HAP-1 (cell line): Measurements from ENCODE around the gene SLC2A9.

Experiments
- DNase-seq, 2 experiments: peaks; one replicate each; pipeline ENCODE4 v3.0.0-alpha.2; 2016 to 2020; ENCODE audit warnings: low spot score in 2 of 2
- H3K27me3 ChIP-seq: fragments of 250-450 bp; sonication (Bioruptor Pico); 2 replicates; pipeline ENCODE4 v1.5.1; 2020; ENCODE audit warnings: low read depth, mild to moderate bottlenecking, moderate library complexity
- H3K36me3 ChIP-seq: fragments of 250-450 bp; sonication (Bioruptor Pico); replicated peaks from 2 replicates; pipeline ENCODE4 v1.5.1; 2020; ENCODE audit warnings: mild to moderate bottlenecking
- H3K4me1 ChIP-seq: fragments of 250-450 bp; sonication (Bioruptor Pico); 2 replicates; pipeline ENCODE4 v1.5.1; 2020; ENCODE audit warnings: mild to moderate bottlenecking
- H3K4me3 ChIP-seq: fragments of 250-450 bp; sonication (Bioruptor Pico); 2 replicates; pipeline ENCODE4 v1.5.1; 2020; ENCODE audit warnings: mild to moderate bottlenecking, moderate library complexity
- H3K9me3 ChIP-seq: fragments of 250-450 bp; sonication (Bioruptor Pico); 2 replicates; pipeline ENCODE4 v1.5.1; 2020; ENCODE audit warnings: mild to moderate bottlenecking, moderate library complexity
- in situ Hi-C: fragments of 300-500 bp; cut with MboI; formaldehyde crosslinking; loops from 3 replicates; pipeline ENCODE4 v1.14.3; 2020; ENCODE audit warnings: low sequenced_read_pairs, inconsistent platforms, mixed read lengths

The SLC2A9 gene

GRCh38 chr4:10053635-10054453 is 32.5 kb upstream of the SLC2A9 start:
- no peaks in the 10 kb centered on the region for H3K36me3 ChIP-seq
- DNase-seq, result no peak
- in situ Hi-C loops, result no loop called here
- no peaks in the 10 kb centered on the region for H3K9me3 ChIP-seq
- H3K27me3 ChIP-seq, result no peaks in the 10 kb centered on the region; the same call in 1 of the 2 replicates
- H3K4me3 ChIP-seq, result no peak overlapping the region
- no peaks in the 10 kb centered on the region for H3K4me1 ChIP-seq

- no peak for DNase-seq
- Histone ChIP-seq H3K4me1 (no peaks in the 10 kb centered on the region), H3K9me3 (no peaks in the 10 kb centered on the region), H3K27me3 (no peaks in the 10 kb centered on the region; the same call in 1 of the 2 replicates), H3K36me3 (no peaks in the 10 kb centered on the region), H3K4me3 (no peak overlapping the region)
- in situ Hi-C loops, result no loop called here
Observed at GRCh38 chr4:10051517-10052135, 30.3 kb upstream of the SLC2A9 start.

GRCh38 chr4:10050721-10051120 is 29.4 kb upstream of the SLC2A9 start:
- Histone ChIP-seq H3K27me3 (no peaks in the 10 kb centered on the region; the same call in 1 of the 2 replicates), H3K4me3 (no peak overlapping the region), H3K9me3 (no peaks in the 10 kb centered on the region), H3K36me3 (no peaks in the 10 kb centered on the region), H3K4me1 (no peaks in the 10 kb centered on the region)
- DNase-seq, result no peak
- in situ Hi-C loops, result no loop called here

DNA sequence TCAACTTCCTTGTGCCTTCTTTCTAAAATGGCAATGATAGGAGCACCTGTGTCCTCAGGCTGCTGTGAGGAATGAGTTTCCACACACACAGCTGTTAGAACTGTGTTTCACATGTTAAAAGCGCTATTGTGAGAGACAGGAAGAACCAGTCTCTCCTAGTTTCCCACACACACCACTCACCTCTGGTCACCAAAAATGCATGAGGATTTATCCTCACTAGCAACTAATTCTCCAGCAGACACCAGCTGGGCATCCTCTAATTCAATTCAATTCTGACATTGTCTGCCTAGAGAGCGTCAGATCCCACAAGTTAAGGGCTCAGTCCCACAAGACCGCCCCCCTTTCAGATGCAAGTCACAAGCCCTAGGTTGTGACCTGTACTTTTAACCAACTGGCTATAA is 29.0 kb upstream of the SLC2A9 start:
- in situ Hi-C loops, result no loop called here
- DNase-seq, result no peak
- Histone ChIP-seq H3K4me1 (no peaks in the 10 kb centered on the region), H3K27me3 (no peaks in the 10 kb centered on the region; the same call in 1 of the 2 replicates), H3K36me3 (no peaks in the 10 kb centered on the region), H3K4me3 (no peak overlapping the region), H3K9me3 (no peaks in the 10 kb centered on the region)

DNA sequence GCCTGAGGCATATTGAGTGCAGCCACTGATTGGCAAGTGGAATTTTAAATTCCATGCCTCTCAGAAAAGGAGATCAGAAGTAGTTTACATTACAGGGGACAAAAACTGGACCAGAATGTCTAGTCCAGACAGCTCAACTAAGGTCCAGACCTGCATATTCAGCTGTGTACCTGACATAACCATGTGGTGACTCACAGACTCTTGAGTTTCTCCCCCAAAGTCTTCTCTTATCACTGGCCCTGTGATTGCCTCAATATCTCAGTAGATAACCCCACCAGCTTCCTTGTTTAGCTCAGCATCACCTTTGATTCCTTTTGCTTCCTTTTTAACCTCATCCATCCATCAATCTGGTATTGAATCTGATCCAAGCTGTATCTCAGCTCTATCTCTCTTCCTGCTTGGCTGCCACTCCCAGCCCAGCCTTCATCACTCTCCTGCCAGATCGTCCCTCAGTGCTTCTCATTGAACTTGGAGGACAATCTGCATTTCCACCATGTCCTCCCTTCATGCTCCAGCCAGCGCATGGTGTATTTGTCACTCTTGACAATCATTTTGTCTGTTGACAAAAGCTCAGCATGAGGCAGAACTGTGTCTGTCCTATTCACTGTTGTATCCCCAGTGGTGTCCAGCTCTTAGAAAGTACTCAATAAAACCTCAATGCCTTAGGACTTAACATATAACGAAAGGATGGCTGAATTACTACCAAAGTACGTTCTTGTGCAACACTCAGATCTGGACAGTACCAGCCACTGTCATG is 27.8 kb upstream of the SLC2A9 start:
- in situ Hi-C loops, result no loop called here
- Histone ChIP-seq H3K4me1 (no peaks in the 10 kb centered on the region), H3K36me3 (no peaks in the 10 kb centered on the region), H3K4me3 (no peak overlapping the region), H3K9me3 (no peaks in the 10 kb centered on the region), H3K27me3 (no peaks in the 10 kb centered on the region; the same call in 1 of the 2 replicates)
- DNase-seq, result peak in 1 of 2 experiments; percentile 1

- no peak overlapping the region for H3K4me3 ChIP-seq
- in situ Hi-C loops, result no loop called here
- H3K27me3 ChIP-seq, result no peaks in the 10 kb centered on the region; the same call in 1 of the 2 replicates
- H3K36me3 ChIP-seq, result no peaks in the 10 kb centered on the region
- H3K9me3 ChIP-seq, result no peaks in the 10 kb centered on the region
- no peaks in the 10 kb centered on the region for H3K4me1 ChIP-seq
- peak in 1 of 2 experiments; percentile 1 for DNase-seq
Observed at GRCh38 chr4:10047967-10048366, 26.7 kb upstream of the SLC2A9 start.

GRCh38 chr4:10046471-10046870 is 25.2 kb upstream of the SLC2A9 start:
- DNase-seq, result no peak
- in situ Hi-C loops, result no loop called here
- Histone ChIP-seq H3K4me1 (no peaks in the 10 kb centered on the region), H3K9me3 (no peaks in the 10 kb centered on the region), H3K27me3 (no peaks in the 10 kb centered on the region; the same call in 1 of the 2 replicates), H3K36me3 (no peaks in the 10 kb centered on the region), H3K4me3 (no peak overlapping the region)

DNA sequence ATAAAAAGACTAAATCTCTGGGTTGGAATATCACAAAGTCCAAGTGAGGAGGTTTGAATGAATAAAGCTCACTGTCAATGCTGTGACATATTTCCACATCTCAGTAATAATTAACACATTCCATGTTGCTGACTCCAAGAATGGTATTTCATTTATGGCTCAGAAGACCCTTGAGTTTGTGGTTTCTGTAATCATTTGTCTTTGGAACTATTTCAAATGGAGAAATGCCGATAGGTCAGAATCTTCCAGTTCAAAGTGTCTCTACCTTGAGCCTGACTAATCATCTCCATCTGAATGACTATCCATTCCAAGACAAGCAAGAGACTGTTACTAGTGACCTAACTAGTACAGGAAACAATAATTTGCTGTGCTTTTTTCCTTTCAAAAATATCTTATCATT is 24.2 kb upstream of the SLC2A9 start:
- in situ Hi-C loops, result no loop called here
- Histone ChIP-seq H3K9me3 (no peaks in the 10 kb centered on the region), H3K4me3 (no peak overlapping the region), H3K4me1 (no peaks in the 10 kb centered on the region), H3K27me3 (no peaks in the 10 kb centered on the region; the same call in 1 of the 2 replicates), H3K36me3 (no peaks in the 10 kb centered on the region)
- DNase-seq, result peak in 1 of 2 experiments; percentile 0

DNA sequence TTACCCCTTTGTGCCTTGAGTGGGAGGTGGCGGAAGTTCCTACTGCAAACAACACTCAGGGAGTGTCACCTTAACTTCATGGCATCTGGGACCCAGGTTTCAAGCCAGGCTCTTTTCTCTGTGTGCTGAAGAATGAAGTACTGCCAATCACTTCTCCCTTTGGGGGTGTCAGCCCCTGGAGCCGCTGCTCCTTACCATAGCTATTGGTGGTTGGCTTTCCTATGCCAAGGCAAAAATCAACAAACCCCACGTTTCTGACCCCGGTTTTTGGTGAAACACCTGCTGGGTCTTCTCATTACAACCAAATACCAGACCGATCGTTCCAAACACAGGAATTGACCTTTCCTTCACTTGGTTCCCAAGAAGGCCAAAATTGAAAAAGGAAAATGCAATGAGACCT is 19.7 kb upstream of the SLC2A9 start:
- H3K36me3 ChIP-seq, result no peaks in the 10 kb centered on the region
- H3K27me3 ChIP-seq, result no peaks in the 10 kb centered on the region
- in situ Hi-C loops, result no loop called here

DNA sequence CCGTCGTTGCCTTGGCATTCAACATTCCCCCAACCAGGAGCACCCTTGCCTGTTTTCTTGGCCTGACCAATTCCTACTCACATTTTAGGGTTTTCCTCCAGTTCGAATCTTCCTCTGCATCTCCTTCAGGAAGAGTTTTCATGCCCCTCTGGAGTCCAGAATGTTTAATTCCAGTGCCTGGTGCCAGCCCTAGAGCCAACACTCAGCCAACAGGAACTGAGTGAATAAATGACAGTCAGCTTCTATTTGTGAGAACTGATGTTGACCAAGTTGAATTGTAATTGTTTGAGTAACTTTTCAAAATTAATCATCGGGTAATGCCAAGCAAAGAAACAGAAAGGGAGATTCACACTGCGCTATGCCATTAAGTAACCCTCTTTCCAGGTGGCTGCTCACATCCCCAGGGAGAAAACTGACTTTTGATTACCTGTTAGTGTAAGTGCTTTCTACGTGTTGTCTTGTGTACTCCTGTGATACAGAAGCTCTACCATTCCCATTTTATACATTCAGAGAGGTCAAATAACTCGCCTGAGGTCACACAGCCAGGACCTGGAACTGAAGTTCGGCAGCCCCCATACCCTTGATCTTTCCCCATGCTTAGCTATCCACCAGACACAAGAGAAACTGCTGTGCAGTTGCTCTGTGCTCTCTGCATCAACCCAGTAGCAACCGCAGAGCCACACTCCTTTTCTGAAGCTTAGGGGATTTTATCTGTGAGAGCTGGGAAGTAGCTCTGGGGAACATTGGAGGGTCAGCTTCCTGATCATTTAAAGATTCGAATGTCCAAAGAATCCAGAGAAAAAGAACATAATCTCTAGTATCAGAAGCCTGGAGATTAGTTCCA is 19.0 kb upstream of the SLC2A9 start:
- Histone ChIP-seq H3K4me1 (no peaks in the 10 kb centered on the region), H3K27me3 (no peaks in the 10 kb centered on the region), H3K9me3 (no peaks in the 10 kb centered on the region), H3K36me3 (no peaks in the 10 kb centered on the region), H3K4me3 (no peak overlapping the region)
- in situ Hi-C loops, result no loop called here
- no peak for DNase-seq

More for the DNA sequence above, 19.7 kb upstream of the SLC2A9 start:
- Histone ChIP-seq H3K4me3 (no peak overlapping the region), H3K9me3 (no peaks in the 10 kb centered on the region), H3K4me1 (no peaks in the 10 kb centered on the region)
- DNase-seq, result no peak

- Histone ChIP-seq H3K27me3 (no peaks in the 10 kb centered on the region), H3K4me1 (no peaks in the 10 kb centered on the region), H3K4me3 (no peak overlapping the region), H3K36me3 (no peaks in the 10 kb centered on the region), H3K9me3 (no peaks in the 10 kb centered on the region)
- in situ Hi-C loops, result no loop called here
- DNase-seq, result no peak
Observed at GRCh38 chr4:10036807-10037342, 15.6 kb upstream of the SLC2A9 start.

DNA sequence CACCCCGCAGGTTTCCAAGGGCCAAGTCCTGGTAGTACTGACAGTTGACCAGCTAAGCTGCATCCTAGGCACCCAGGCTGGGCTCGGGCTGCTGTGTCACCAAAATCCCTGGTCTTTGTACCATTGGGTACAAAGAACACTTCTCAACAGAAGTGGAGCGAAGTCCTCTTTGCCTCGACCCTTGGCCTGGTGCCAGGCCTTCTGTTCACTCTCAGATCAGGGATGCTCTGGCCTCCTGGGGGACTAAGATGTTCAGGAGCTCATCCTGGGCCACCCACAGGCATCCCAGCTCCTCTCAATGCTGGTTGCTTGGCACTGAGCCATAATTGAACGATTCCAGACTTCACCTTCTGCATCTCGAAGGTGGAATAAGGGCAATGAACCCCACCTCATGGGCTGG is 13.8 kb upstream of the SLC2A9 start:
- no peak overlapping the region for H3K4me3 ChIP-seq
- in situ Hi-C loops, result no loop called here
- H3K27me3 ChIP-seq, result no peaks in the 10 kb centered on the region
- no peak for DNase-seq
- no peaks in the 10 kb centered on the region for H3K36me3 ChIP-seq
- no peaks in the 10 kb centered on the region; the same call in 1 of the 2 replicates for H3K4me1 ChIP-seq
- no peaks in the 10 kb centered on the region for H3K9me3 ChIP-seq

GRCh38 chr4:10034612-10035104 is 13.4 kb upstream of the SLC2A9 start:
- in situ Hi-C loops, result no loop called here
- H3K4me1 ChIP-seq, result no peaks in the 10 kb centered on the region; the same call in 1 of the 2 replicates

More at GRCh38 chr4:10034612-10035104, 13.4 kb upstream of the SLC2A9 start:
- DNase-seq, result no peak
- H3K9me3 ChIP-seq, result no peaks in the 10 kb centered on the region
- H3K27me3 ChIP-seq, result no peaks in the 10 kb centered on the region
- no peak overlapping the region for H3K4me3 ChIP-seq
- H3K36me3 ChIP-seq, result no peaks in the 10 kb centered on the region
